Activated naive CD8-positive, alpha-beta T cell (primary cell): Measurements from ENCODE around the gene XIRP2.

Experiments
- H3K27ac Mint-ChIP-seq: one replicate; pipeline ENCODE4 v1.8.0; 2021; ENCODE audit warnings: mixed read lengths
- H3K27me3 Mint-ChIP-seq: one replicate; pipeline ENCODE4 v1.8.0; 2021; ENCODE audit warnings: mixed read lengths
- H3K36me3 Mint-ChIP-seq: one replicate; pipeline ENCODE4 v1.8.0; 2021; ENCODE audit warnings: mixed read lengths
- H3K4me1 Mint-ChIP-seq: one replicate; pipeline ENCODE4 v1.8.0; 2021; ENCODE audit warnings: low read depth, mixed read lengths
- H3K4me3 Mint-ChIP-seq: one replicate; pipeline ENCODE4 v1.8.0; 2021; ENCODE audit warnings: mild to moderate bottlenecking, mixed read lengths
- H3K9me3 Mint-ChIP-seq: one replicate; pipeline ENCODE4 v1.8.0; 2021; ENCODE audit warnings: low read depth, mixed read lengths

The XIRP2 gene, protein sequence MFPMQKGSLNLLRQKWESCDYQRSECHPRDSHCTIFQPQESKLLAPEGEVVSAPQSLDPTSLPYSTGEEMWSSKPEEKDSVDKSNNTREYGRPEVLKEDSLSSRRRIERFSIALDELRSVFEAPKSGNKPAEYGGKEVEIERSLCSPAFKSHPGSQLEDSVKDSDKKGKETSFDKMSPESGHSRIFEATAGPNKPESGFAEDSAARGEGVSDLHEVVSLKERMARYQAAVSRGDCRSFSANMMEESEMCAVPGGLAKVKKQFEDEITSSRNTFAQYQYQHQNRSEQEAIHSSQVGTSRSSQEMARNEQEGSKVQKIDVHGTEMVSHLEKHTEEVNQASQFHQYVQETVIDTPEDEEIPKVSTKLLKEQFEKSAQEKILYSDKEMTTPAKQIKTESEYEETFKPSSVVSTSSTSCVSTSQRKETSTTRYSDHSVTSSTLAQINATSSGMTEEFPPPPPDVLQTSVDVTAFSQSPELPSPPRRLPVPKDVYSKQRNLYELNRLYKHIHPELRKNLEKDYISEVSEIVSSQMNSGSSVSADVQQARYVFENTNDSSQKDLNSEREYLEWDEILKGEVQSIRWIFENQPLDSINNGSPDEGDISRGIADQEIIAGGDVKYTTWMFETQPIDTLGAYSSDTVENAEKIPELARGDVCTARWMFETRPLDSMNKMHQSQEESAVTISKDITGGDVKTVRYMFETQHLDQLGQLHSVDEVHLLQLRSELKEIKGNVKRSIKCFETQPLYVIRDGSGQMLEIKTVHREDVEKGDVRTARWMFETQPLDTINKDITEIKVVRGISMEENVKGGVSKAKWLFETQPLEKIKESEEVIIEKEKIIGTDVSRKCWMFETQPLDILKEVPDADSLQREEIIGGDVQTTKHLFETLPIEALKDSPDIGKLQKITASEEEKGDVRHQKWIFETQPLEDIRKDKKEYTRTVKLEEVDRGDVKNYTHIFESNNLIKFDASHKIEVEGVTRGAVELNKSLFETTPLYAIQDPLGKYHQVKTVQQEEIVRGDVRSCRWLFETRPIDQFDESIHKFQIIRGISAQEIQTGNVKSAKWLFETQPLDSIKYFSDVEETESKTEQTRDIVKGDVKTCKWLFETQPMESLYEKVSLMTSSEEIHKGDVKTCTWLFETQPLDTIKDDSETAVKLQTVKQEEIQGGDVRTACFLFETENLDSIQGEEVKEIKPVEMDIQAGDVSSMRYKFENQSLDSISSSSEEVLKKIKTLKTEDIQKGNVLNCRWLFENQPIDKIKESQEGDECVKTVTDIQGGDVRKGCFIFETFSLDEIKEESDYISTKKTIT (N-terminal part only)

DNA sequence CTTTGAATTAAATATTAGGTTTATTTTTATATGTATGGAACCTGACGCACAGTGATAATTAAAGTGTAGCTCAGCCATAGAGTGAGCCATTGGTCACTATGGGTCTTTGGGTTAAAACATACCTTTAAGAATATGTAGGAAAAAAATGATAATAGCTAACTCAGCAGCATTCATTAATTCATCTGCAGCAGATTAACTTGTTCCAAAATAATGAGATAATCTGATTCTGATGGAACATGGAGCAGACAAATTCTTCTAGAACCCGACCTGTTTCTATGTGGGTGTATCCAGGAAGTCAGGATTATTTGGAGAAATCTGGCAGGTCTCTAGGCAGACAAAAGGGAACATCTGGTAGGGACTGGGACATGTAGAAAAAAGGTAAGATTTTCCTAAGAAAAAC lies at the start of gene XIRP2:
Gene XIRP2 (plus strand): TSS at position 301 of the 400 bp plus-strand sequence. CDS start 15,003 bp downstream, outside the sequence.
- H3K9me3 Mint-ChIP-seq, result no peaks in the 10 kb centered on the region
- no peaks in the 10 kb centered on the region for H3K27me3 Mint-ChIP-seq
- H3K36me3 Mint-ChIP-seq, result no peaks in the 10 kb centered on the region
- H3K27ac Mint-ChIP-seq, result no peak within 1 kb of the TSS
- no peak within 1 kb of the TSS for H3K4me3 Mint-ChIP-seq
- no peaks in the 10 kb centered on the region for H3K4me1 Mint-ChIP-seq

DNA sequence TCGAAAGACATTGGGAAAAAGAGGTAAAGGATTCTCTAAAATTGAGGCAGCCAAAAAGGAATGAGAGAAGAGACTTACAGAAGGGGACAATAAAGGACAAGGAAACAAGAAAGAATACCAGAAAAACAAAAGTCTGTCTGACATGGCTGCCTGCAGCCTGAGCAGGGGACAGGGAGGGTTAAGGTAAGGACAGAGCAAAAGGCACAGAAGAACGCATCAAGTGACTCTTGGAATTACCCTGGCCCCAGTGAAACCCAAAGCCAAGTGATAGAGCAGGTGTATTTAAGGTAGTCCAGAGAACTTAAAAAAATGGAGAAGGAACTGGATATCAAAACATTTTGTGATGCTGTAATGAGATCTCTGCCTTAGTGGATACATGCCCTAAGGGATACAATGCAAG lies 47.1 kb upstream of the XIRP2 start:
- H3K4me3 Mint-ChIP-seq, result no peak overlapping the region
- no peaks in the 10 kb centered on the region for H3K9me3 Mint-ChIP-seq
- no peaks in the 10 kb centered on the region for H3K27me3 Mint-ChIP-seq

DNA sequence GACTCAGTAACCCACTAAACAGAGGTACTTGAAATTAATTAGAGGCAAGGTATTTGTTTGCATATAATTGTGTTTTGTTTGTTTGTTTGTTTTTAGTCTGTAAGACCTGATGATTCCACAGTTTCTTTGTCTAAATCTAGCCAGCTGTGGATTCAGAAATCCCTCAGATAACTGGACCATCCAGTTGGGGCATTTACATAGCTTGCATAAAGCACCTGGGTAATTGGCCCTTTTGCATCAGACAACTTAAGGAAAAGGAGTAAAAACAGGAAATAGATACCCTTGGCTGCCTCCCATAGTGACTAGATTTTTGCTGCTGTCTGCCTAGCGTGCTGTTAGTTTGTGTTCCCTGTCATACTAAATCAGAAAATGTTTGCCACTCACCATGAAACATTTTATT lies 46.6 kb upstream of the XIRP2 start:
- Mint-ChIP-seq H3K27me3 (no peaks in the 10 kb centered on the region), H3K4me1 (no peaks in the 10 kb centered on the region), H3K4me3 (no peak overlapping the region), H3K27ac (no peak overlapping the region), H3K36me3 (no peaks in the 10 kb centered on the region), H3K9me3 (no peaks in the 10 kb centered on the region)

More for the DNA sequence above, 47.1 kb upstream of the XIRP2 start:
- Mint-ChIP-seq H3K27ac (no peak overlapping the region), H3K36me3 (no peaks in the 10 kb centered on the region), H3K4me1 (no peaks in the 10 kb centered on the region)

DNA sequence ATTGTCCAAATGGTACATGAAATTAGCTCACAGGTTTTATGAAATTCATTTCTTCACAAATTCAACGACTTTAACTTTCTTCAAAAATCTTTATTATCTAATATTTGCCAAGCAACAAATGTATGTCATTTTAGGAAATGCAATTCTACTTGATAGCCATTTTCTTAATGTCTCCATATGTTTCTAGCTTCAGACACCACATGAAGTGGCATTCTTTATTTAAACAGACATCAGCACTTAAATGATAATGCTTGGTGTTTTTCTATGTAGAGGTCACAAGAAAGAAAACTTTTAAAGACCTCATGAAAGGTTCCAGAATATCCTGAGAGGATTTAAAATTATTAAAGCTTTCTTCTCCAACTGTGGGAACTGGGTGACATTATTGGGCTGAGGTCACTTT lies 44.2 kb upstream of the XIRP2 start:
- Mint-ChIP-seq H3K36me3 (no peaks in the 10 kb centered on the region), H3K27me3 (no peaks in the 10 kb centered on the region), H3K9me3 (no peaks in the 10 kb centered on the region), H3K4me1 (no peaks in the 10 kb centered on the region), H3K27ac (no peak overlapping the region), H3K4me3 (no peak overlapping the region)

DNA sequence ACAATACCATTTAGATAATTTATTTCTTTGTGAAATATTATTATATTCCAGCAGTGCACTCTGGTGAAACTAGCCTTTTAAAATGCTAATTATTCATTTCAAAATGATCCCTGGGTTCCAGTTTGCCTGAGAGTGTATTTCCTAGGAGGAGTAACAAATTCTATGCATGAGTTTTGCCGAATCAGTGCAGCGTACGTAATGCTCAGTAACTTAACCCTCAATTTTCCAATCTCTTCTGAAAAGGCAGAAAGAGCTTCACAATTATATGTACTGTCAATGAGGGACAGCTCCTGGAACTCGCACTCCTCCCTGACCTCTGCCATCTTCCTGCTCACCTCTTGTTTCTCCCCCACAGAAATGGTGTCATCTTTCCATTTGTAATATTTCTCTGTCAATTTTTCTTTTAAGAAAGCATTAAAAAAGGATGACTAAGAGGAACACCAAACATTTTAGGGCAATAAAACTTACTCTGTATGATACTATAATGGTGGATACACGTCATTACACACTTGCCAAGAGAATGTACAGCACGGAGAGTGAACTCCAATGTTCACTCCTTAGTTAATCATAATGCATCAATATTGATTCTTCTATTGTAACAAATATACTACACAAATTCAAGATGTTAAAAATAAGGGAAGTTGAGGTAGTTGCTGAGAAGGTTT lies 25.7 kb upstream of the XIRP2 start:
- no peaks in the 10 kb centered on the region for H3K4me1 Mint-ChIP-seq
- no peaks in the 10 kb centered on the region for H3K27me3 Mint-ChIP-seq
- H3K4me3 Mint-ChIP-seq, result no peak overlapping the region
- no peaks in the 10 kb centered on the region for H3K9me3 Mint-ChIP-seq
- H3K36me3 Mint-ChIP-seq, result no peaks in the 10 kb centered on the region
- no peak overlapping the region for H3K27ac Mint-ChIP-seq

DNA sequence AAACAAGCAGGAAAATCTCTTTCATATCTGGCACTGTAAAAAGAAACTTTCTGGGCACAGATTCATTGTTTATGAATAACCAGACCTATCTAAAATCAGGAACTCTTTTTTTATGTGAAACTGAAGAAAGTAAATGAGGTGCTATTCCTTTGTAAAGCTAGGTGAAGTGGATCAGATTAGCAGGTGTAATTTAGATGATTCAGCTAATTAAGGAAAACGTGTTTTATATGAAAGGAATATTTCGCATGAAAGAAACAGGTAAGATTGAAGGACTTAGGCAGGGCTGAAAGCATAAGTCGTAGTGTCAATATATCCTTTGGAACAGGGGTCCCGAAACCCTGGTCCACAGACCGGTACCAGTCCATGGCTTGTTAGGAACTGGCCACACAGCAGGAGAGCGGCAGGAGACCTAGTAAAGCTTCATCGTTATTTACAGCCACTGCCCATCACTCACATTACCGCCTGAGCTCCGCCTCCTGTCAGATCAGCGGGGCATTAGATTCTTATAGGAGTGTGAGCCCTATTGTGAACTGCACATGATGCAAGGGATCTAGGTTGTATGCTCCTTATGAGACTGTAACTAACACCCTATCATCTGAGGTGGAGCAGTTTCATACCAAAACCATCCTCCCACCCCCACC lies 20.3 kb upstream of the XIRP2 start:
- no peak overlapping the region for H3K27ac Mint-ChIP-seq
- H3K4me3 Mint-ChIP-seq, result no peak overlapping the region
- no peaks in the 10 kb centered on the region for H3K27me3 Mint-ChIP-seq
- H3K36me3 Mint-ChIP-seq, result no peaks in the 10 kb centered on the region
- no peaks in the 10 kb centered on the region for H3K9me3 Mint-ChIP-seq
- no peaks in the 10 kb centered on the region for H3K4me1 Mint-ChIP-seq

DNA sequence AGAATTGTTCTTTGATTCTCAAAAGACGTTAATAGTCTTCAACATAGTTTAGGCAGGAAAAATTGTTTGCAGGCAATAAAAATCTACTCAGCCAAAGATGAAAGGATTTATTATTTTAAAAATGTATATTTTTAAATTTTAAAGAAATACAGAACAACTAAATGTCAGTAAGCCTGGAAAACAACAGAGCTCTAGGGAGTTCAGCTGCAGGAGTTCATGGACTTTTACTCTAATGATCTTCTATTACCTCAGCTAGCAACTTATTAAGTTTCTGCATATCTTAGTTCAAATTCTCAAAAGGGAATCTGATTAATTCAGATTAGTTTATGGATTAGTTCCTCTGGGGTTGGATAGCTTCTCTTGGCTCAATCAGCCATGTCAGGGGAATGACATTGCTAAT lies 17.9 kb upstream of the XIRP2 start:
- no peaks in the 10 kb centered on the region for H3K27me3 Mint-ChIP-seq
- no peaks in the 10 kb centered on the region for H3K36me3 Mint-ChIP-seq
- no peaks in the 10 kb centered on the region for H3K9me3 Mint-ChIP-seq
- H3K4me3 Mint-ChIP-seq, result no peak overlapping the region
- H3K4me1 Mint-ChIP-seq, result no peaks in the 10 kb centered on the region
- no peak overlapping the region for H3K27ac Mint-ChIP-seq

DNA sequence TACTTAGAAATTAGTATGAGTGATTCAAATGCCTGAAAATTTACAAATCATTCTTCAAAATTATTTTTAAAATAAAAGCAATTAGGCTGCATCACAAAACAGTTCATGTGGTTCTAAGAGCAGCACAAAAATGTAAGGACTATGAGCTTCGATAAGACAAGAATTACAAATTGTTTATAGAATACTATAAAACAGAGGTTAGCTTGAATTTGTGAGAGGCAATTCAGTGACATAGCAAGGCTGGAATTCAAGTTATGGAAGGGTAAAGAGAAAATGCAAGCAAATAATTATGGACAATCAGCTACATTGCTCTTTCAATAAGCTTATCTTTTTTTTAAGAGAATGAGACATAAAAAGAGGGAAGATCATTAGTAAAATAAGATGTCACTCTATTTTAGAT lies 7.1 kb upstream of the XIRP2 start:
- H3K4me1 Mint-ChIP-seq, result no peaks in the 10 kb centered on the region
- no peaks in the 10 kb centered on the region for H3K9me3 Mint-ChIP-seq
- no peak overlapping the region for H3K27ac Mint-ChIP-seq
- no peaks in the 10 kb centered on the region for H3K36me3 Mint-ChIP-seq
- H3K27me3 Mint-ChIP-seq, result no peaks in the 10 kb centered on the region
- no peak overlapping the region for H3K4me3 Mint-ChIP-seq

DNA sequence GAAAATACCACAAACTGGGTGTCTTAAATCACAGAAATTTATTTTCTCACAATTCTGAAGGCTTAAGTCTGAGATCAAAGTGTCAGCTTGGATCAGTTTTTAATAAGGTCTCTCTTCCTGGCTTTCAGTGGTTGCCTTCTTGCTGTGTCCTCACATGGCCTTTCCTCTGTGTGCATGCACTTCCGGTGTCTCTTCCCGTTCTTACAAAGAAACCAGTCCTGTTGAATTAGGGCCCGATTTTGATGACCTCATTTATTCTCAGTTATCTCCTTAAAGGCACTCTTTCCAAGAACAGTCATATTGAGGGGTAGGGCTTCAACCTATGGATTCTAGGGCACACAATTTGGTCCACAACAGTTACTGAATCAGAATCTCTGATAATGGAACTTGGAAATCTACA lies 5.4 kb upstream of the XIRP2 start:
- Mint-ChIP-seq H3K4me3 (no peak overlapping the region), H3K36me3 (no peaks in the 10 kb centered on the region), H3K27ac (no peak overlapping the region), H3K4me1 (no peaks in the 10 kb centered on the region), H3K9me3 (no peaks in the 10 kb centered on the region), H3K27me3 (no peaks in the 10 kb centered on the region)

DNA sequence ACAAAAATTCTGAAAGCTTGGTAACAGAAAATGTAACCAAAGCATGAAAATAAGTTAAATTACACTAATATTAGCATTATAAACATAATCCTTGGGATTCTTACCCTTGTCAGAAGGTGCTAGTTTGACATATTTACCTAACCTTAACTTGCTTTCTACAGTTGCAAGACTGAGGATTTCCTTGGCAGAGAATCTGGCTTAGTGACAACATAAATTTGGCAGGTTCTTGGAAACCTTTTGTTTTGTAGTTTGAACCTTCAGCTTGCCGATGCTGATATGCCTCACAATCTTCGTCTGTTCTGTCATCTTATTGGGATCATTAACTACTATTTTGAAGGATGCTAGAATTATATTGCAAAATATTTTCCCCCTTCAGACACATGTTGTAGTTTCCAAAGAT lies 3.4 kb downstream of the XIRP2 start:
- Mint-ChIP-seq H3K4me1 (no peaks in the 10 kb centered on the region), H3K9me3 (no peaks in the 10 kb centered on the region), H3K4me3 (no peak overlapping the region), H3K36me3 (no peaks in the 10 kb centered on the region), H3K27me3 (no peaks in the 10 kb centered on the region), H3K27ac (no peak overlapping the region)

DNA sequence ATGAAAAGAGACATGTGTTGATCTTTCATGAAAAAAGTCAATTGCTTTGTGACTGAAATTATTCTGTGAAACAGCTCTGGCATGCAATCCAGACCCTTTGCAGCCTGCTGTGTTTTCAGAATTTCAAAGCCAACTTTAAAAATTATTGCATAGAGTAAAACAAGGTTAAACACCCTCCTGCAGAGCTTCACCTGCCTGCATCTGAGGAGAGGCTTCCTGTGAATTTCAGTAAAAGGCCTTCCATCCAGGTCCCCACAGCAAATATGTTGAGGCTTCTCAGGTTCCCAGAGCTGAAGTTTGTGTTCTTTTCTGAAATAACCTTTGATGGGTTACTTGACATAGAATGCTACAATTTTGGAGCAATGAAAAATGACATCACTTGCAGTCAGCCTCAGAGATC lies 4.1 kb downstream of the XIRP2 start:
- Mint-ChIP-seq H3K36me3 (no peaks in the 10 kb centered on the region), H3K4me1 (no peaks in the 10 kb centered on the region), H3K9me3 (no peaks in the 10 kb centered on the region), H3K27ac (no peak overlapping the region), H3K4me3 (no peak overlapping the region), H3K27me3 (no peaks in the 10 kb centered on the region)

DNA sequence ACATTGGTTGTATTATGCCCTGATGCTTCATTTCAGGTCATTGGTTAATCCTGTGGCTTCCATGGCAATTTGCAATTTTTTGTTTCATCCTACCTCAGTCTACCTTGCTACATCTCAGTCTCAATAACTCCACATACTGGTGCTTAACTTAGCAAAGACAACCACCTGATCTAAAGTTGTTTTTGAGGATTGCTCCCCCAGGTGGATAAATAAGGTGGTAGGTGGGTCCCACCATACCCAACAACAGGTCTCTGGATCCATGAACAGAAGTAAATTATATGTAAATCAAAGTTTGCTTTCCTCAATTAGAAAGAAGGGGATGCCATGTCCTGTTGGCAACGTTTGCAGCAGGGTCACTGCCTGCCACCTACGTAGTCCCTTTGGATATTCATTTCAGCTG lies 7.0 kb downstream of the XIRP2 start:
- no peak overlapping the region for H3K27ac Mint-ChIP-seq
- no peak overlapping the region for H3K4me3 Mint-ChIP-seq
- no peaks in the 10 kb centered on the region for H3K9me3 Mint-ChIP-seq
- H3K36me3 Mint-ChIP-seq, result no peaks in the 10 kb centered on the region
- no peaks in the 10 kb centered on the region for H3K4me1 Mint-ChIP-seq
- no peaks in the 10 kb centered on the region for H3K27me3 Mint-ChIP-seq

DNA sequence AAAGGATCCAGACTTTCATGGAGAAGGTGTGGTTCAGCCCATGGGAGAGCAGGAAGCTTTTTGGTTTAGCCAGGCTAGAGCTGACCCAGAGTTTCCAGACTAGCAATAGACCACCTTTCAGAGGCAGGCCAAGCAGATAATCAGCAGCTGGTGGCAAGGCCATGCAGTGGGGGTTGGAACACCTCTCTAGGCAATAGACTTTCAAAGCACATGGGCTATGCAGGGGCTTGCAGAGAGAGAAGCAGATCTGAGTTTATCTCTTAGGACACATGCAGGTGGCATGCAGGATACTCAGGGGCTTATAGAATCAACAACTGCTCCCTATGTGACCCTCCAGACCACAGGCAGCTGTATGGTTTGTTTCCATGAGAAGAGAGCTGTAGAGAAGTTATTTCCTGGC lies 9.4 kb downstream of the XIRP2 start:
- H3K4me3 Mint-ChIP-seq, result no peak overlapping the region
- no peaks in the 10 kb centered on the region for H3K4me1 Mint-ChIP-seq
- no peak overlapping the region for H3K27ac Mint-ChIP-seq
- H3K9me3 Mint-ChIP-seq, result no peaks in the 10 kb centered on the region
- H3K36me3 Mint-ChIP-seq, result no peaks in the 10 kb centered on the region
- no peaks in the 10 kb centered on the region for H3K27me3 Mint-ChIP-seq

DNA sequence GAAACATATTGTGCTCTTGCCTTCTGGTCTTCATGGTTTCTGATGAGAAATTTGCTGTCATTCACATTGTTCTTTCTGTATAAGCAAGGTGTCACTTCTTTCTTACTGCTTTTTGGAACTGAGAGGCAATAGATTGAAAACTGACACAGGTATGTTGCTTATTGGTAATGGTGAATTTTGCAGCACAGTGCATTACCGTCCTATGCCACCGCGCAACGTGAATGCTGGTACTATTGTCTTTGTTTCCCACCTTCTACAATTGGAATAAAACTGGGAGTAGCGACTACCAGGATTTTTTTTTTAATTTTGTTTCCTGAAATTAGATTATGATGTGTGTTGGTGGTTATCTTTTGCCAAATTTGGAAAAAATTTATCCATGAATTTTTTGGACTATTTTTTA lies 11.4 kb downstream of the XIRP2 start:
- Mint-ChIP-seq H3K4me1 (no peaks in the 10 kb centered on the region), H3K27ac (no peak overlapping the region), H3K9me3 (no peaks in the 10 kb centered on the region), H3K4me3 (no peak overlapping the region), H3K27me3 (peaks cover 2% of the 10 kb centered on the region), H3K36me3 (no peaks in the 10 kb centered on the region)
